Neural progenitor cell (in vitro differentiated cells): ENCODE data around the gene TBXAS1.

Source experiments
- EZH2phosphoT487 ChIP-seq: fragments of 200-600 bp; sonication (generic); IDR thresholded peaks from 2 replicates; pipeline ENCODE4 v1.6.1; 2017; ENCODE audit warnings: antibody characterized with exemption
- TF ChIP-seq, protein P1 (sequence below): fragments of 200-600 bp; sonication (generic); IDR thresholded peaks from 2 replicates; pipeline ENCODE4 v1.5.1; 2017; ENCODE audit warnings: antibody characterized with exemption, mild to moderate bottlenecking

DNA sequence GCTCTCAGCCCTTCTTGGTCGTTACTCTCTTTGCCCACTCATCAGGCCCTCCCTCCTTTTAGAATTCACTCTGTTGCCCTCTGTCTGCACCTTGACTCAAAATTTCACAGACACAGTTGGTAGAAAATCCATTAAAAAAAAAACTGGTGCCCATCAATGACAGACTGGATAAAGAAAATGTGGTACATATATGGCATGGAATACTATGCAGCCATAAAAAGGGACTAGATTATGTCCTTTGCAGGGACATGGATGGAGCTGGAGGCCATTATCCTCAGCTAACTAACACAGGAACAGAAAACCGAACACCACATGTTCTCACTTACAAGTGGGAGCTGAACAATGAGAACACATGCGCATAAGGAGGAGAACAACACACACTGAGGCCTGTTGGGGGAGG, 118.0 kb downstream of the TBXAS1 start:
- TF ChIP-seq, protein P1, sequence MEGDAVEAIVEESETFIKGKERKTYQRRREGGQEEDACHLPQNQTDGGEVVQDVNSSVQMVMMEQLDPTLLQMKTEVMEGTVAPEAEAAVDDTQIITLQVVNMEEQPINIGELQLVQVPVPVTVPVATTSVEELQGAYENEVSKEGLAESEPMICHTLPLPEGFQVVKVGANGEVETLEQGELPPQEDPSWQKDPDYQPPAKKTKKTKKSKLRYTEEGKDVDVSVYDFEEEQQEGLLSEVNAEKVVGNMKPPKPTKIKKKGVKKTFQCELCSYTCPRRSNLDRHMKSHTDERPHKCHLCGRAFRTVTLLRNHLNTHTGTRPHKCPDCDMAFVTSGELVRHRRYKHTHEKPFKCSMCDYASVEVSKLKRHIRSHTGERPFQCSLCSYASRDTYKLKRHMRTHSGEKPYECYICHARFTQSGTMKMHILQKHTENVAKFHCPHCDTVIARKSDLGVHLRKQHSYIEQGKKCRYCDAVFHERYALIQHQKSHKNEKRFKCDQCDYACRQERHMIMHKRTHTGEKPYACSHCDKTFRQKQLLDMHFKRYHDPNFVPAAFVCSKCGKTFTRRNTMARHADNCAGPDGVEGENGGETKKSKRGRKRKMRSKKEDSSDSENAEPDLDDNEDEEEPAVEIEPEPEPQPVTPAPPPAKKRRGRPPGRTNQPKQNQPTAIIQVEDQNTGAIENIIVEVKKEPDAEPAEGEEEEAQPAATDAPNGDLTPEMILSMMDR: no peak
- no peak for TF ChIP-seq EZH2phosphoT487
